OCI-LY3 (cell line): ENCODE measurements around the gene EXD2.

Experiments
- CTCF ChIP-seq: fragments of 200-600, 300-600 bp; sonication (generic); IDR thresholded peaks from 2 replicates; pipeline ENCODE4 v1.5.1; 2014; ENCODE audit warnings: antibody characterized with exemption, low read length, low read depth
- EZH2phosphoT487 ChIP-seq: fragments of 200-600 bp; shearing (Covaris generic); IDR thresholded peaks from 2 replicates; pipeline ENCODE4 v1.6.1; 2018; ENCODE audit warnings: antibody characterized with exemption, mixed run types, low read depth

GRCh38 chr14:69208666-69209065, 17.4 kb downstream of the EXD2 start:
- TF ChIP-seq CTCF (no peak), EZH2phosphoT487 (no peak)
